ENCODE measurements around the gene KRT8.

- no peak for TF ChIP-seq CTCF (IDR thresholded peaks at IDR 0.05 in 2 of 3, conservative IDR thresholded peaks at IDR 0.05 in 1 of 3; ENCODE audit: borderline replicate concordance in 1 of 3, insufficient read depth in 1 of 3, low read depth in 2 of 3, low read length in 2 of 3)
- no peak for TF ChIP-seq CEBPB (IDR thresholded peaks at IDR 0.05; ENCODE audit: low read depth)
- no peak for TF ChIP-seq REST (IDR thresholded peaks at IDR 0.05; ENCODE audit: low read depth)
- no peak for TF ChIP-seq EZH2 (IDR thresholded peaks at IDR 0.05)
- no peak for TF ChIP-seq SRF (IDR thresholded peaks at IDR 0.05; ENCODE audit: low read depth)
- TF ChIP-seq YY1 (IDR thresholded peaks at IDR 0.05; ENCODE audit: extremely low read depth, insufficient replicate concordance, low read depth, low read length): no peak
- no peak for TF ChIP-seq EZH2phosphoT487 (IDR thresholded peaks at IDR 0.05; ENCODE audit: borderline replicate concordance)
- TF ChIP-seq POLR2AphosphoS5 (IDR thresholded peaks at IDR 0.05; ENCODE audit: low read depth, low read length): no peak
- TF ChIP-seq POLR2A (IDR thresholded peaks at IDR 0.05; ENCODE audit: borderline replicate concordance, extremely low read depth, insufficient read depth, insufficient read length): no peak
- TF ChIP-seq EGR1 (IDR thresholded peaks at IDR 0.05; ENCODE audit: low read depth): no peak
- TF ChIP-seq MAX (IDR thresholded peaks at IDR 0.05): no peak
Measured at GRCh38 chr12:52847335-52848102, 57.4 kb downstream of the KRT8 start.
